HCT116 (cell line): ENCODE data around the gene TPD52L1. TPM values are rescaled to one million over a fixed set of nuclear protein-coding genes. Genes with fewer than 3 reads are reported as not detected.

ENCODE experiments used
- ATAC-seq: fragments of 200-7000 bp; cut with Tn5 transposase; 2 replicates; pipeline ENCODE4 v1.9.1; 2020; ENCODE audit warnings: mild to moderate bottlenecking, moderate library complexity
- BruUV-seq: library from RNA; stranded (reverse); fragments of 400-500 nt; replicated peaks from 2 replicates; lab custom pipeline; 2021; lab: Mats Ljungman, UMichigan
- CTCF ChIA-PET: fragments of 300-600 bp; sonication (Branson Sonifier 250); formaldehyde crosslinking; loops from one replicate; lab custom pipeline; 2021; ENCODE audit warnings: antibody characterized with exemption; lab: Charles Lee
- POLR2A ChIA-PET: fragments of 300-600, 350-600 bp; sonication (Branson Sonifier 250); formaldehyde crosslinking; loops from one replicate; lab custom pipeline; 2021; ENCODE audit warnings: antibody characterized with exemption; lab: Charles Lee
- RAD21 ChIA-PET, 2 experiments: fragments of 300-600 bp; sonication (Branson Sonifier 250); formaldehyde crosslinking; loops; one replicate each; lab custom pipeline; 2023; ENCODE audit warnings: low total read pairs in 2 of 2; ENCODE audit not compliant: uncharacterized antibody in 2 of 2, unreplicated experiment in 2 of 2, low non-redundant PET in 1 of 2; lab: Charles Lee
- DNase-seq: peaks from one replicate; pipeline ENCODE4 v3.0.0-alpha.2; 2010; ENCODE audit warnings: low read depth, low spot score
- H2AFZ ChIP-seq: fragments of 200-600 bp; shearing (Covaris generic), sonication (generic); 2 replicates; pipeline ENCODE4 v1.6.1; 2017; ENCODE audit warnings: low read depth, mixed run types, mixed read lengths, antibody characterized with exemption, low read length; ENCODE audit not compliant: poor library complexity, severe bottlenecking
- H3K27ac ChIP-seq: 2 replicates; pipeline ENCODE4 v1.5.1; 2012; ENCODE audit warnings: low read depth, low read length
- H3K27me3 ChIP-seq: fragments of 200-600 bp; sonication (generic); 2 replicates; pipeline ENCODE4 v1.6.1; 2016; ENCODE audit warnings: mixed run types, low read length, mixed read lengths; ENCODE audit not compliant: insufficient read depth
- H3K36me3 ChIP-seq, 2 experiments: fragments of 200-500 bp in 1 of 2; fragments of 200-600 bp in 1 of 2; sonication (Bioruptor generic) in 1 of 2; sonication (generic) in 1 of 2; 2 replicates each; pipeline versions ENCODE4 v1.5.1 to v1.6.1; 2014 to 2016; ENCODE audit warnings: low read length in 2 of 2, inconsistent platforms in 1 of 2, mixed read lengths in 1 of 2, mixed run types in 1 of 2; ENCODE audit not compliant: insufficient read depth in 2 of 2, control insufficient read depth in 1 of 2
- H3K4me1 ChIP-seq, 2 experiments: fragments of 200-600 bp in 1 of 2; sonication (generic) in 1 of 2; 2 replicates each; pipeline versions ENCODE4 v1.5.1 to v1.6.1; 2012 to 2017; ENCODE audit warnings: low read length in 2 of 2, inconsistent platforms in 1 of 2, mild to moderate bottlenecking in 1 of 2, mixed read lengths in 1 of 2, mixed run types in 1 of 2, moderate library complexity in 1 of 2; ENCODE audit not compliant: insufficient read depth in 2 of 2, control insufficient read depth in 1 of 2
- H3K4me2 ChIP-seq: fragments of 200-600 bp; sonication (generic); 2 replicates; pipeline ENCODE4 v1.6.1; 2017; ENCODE audit warnings: mixed run types, low read length, mixed read lengths
- H3K4me3 ChIP-seq, 2 experiments: fragments of 200-600 bp in 1 of 2; sonication (generic) in 1 of 2; replicated peaks in 1 of 2; 2 replicates each; pipeline ENCODE4 v1.5.1; 2011 to 2016; ENCODE audit warnings: low read length in 2 of 2, control low read depth in 1 of 2, low read depth in 1 of 2, mild to moderate bottlenecking in 1 of 2, mixed read lengths in 1 of 2, mixed run types in 1 of 2
- H3K79me2 ChIP-seq: fragments of 200-600 bp; sonication (generic); 2 replicates; pipeline ENCODE4 v1.6.1; 2017; ENCODE audit warnings: mild to moderate bottlenecking, mixed run types, low read length, moderate library complexity, mixed read lengths; ENCODE audit not compliant: insufficient read depth
- H3K9ac ChIP-seq: fragments of 200-600 bp; sonication (generic); 2 replicates; pipeline ENCODE4 v1.6.1; 2016; ENCODE audit warnings: low read length, mixed read lengths
- H3K9me2 ChIP-seq: fragments of 200-600 bp; sonication (generic), shearing (Covaris generic); 2 replicates; pipeline ENCODE4 v1.6.1; 2017; ENCODE audit warnings: mixed run types, mild to moderate bottlenecking, moderate library complexity; ENCODE audit not compliant: insufficient read depth
- H3K9me3 ChIP-seq, 2 experiments: fragments of 200-500 bp in 1 of 2; fragments of 200-600 bp in 1 of 2; sonication (Bioruptor generic) in 1 of 2; sonication (generic) in 1 of 2; 2 replicates each; pipeline ENCODE4 v1.6.1; 2014 to 2017; ENCODE audit warnings: low read length in 2 of 2, mixed read lengths in 2 of 2, inconsistent platforms in 1 of 2, low read depth in 1 of 2, mild to moderate bottlenecking in 1 of 2, mixed run types in 1 of 2, moderate library complexity in 1 of 2; ENCODE audit not compliant: control insufficient read depth in 1 of 2, insufficient read depth in 1 of 2
- H4K20me1 ChIP-seq: fragments of 200-600 bp; sonication (generic), shearing (Covaris generic); 2 replicates; pipeline ENCODE4 v1.6.1; 2017; ENCODE audit warnings: mixed run types, mild to moderate bottlenecking, moderate library complexity; ENCODE audit not compliant: insufficient read depth
- ATF3 ChIP-seq: IDR thresholded peaks from 2 replicates; pipeline ENCODE4 v1.6.1; 2012
- CEBPB ChIP-seq: IDR thresholded peaks from 2 replicates; pipeline ENCODE4 v1.6.1; 2012; ENCODE audit warnings: low read depth
- EGR1 ChIP-seq: IDR thresholded peaks from 2 replicates; pipeline ENCODE4 v1.6.1; 2012; ENCODE audit warnings: low read depth
- ELF1 ChIP-seq: IDR thresholded peaks from 2 replicates; pipeline ENCODE4 v1.6.1; 2012; ENCODE audit warnings: low read depth, borderline replicate concordance
- EZH2phosphoT487 ChIP-seq: fragments of 200-600 bp; IDR thresholded peaks from 2 replicates; pipeline ENCODE4 v1.6.1; 2018; ENCODE audit warnings: antibody characterized with exemption, borderline replicate concordance
- JUND ChIP-seq: IDR thresholded peaks from 2 replicates; pipeline ENCODE4 v1.6.1; 2012
- MAX ChIP-seq: IDR thresholded peaks from 2 replicates; pipeline ENCODE4 v1.6.1; 2012
- POLR2AphosphoS5 ChIP-seq: IDR thresholded peaks from 2 replicates; pipeline ENCODE4 v1.6.1; 2011; ENCODE audit warnings: mild to moderate bottlenecking, low read depth, low read length, moderate library complexity
- RAD21 ChIP-seq: IDR thresholded peaks from 2 replicates; pipeline ENCODE4 v1.6.1; 2012; ENCODE audit warnings: low read depth, mild to moderate bottlenecking
- REST ChIP-seq: IDR thresholded peaks from 2 replicates; pipeline ENCODE4 v1.6.1; 2012; ENCODE audit warnings: low read depth
- SP1 ChIP-seq: IDR thresholded peaks from 2 replicates; pipeline ENCODE4 v1.6.1; 2012; ENCODE audit warnings: low read depth
- SRF ChIP-seq: IDR thresholded peaks from 2 replicates; pipeline ENCODE4 v1.6.1; 2012; ENCODE audit warnings: low read depth
- ZFX ChIP-seq: fragments of 450-650 bp; IDR thresholded peaks from 2 replicates; pipeline ENCODE4 v1.6.1; 2017
- ZNF274 ChIP-seq: fragments of 200-500 bp; sonication (Bioruptor generic); IDR thresholded peaks from 2 replicates; pipeline ENCODE4 v1.6.1; 2014; ENCODE audit warnings: mild to moderate bottlenecking, low read depth, low read length, inconsistent platforms
- intact Hi-C: fragments of 100-400 bp; cut with micrococcal nuclease; formaldehyde crosslinking; loops from 2 replicates; pipeline ENCODE4 v1.10.0; 2022
- total RNA-seq: library from RNA; stranded (reverse); gene quantifications from one replicate; pipeline ENCODE4 v1.2.1, GENCODE V29; 2021; ENCODE audit not compliant: unreplicated experiment

The TPD52L1 gene
- total RNA-seq, 1 experiment from 2014 or later, result 64.1 TPM

- no peak overlapping the region for H3K27ac ChIP-seq
- ChIA-PET CTCF (no interaction called here), RAD21 (no interaction called here), POLR2A (no interaction called here)
- no peaks in the 10 kb centered on the region for H3K36me3 ChIP-seq
- no peaks in the 10 kb centered on the region for H3K27me3 ChIP-seq
- H2AFZ ChIP-seq, result no peak overlapping the region
- H4K20me1 ChIP-seq, result no peaks in the 10 kb centered on the region
- intact Hi-C loops, result no loop called here
- no TSS peak for BruUV-seq
- TF ChIP-seq SP1 (no peak), MAX (no peak), EZH2phosphoT487 (no peak), EGR1 (no peak), RAD21 (no peak), ZFX (no peak), REST (no peak), POLR2AphosphoS5 (no peak), ELF1 (no peak), ATF3 (no peak), ZNF274 (no peak), JUND (no peak), SRF (no peak), CEBPB (no peak)
- H3K9ac ChIP-seq, result no peak overlapping the region
- H3K79me2 ChIP-seq, result no peaks in the 10 kb centered on the region
- no peak for DNase-seq
- no peak for ATAC-seq
- no peak overlapping the region for H3K4me2 ChIP-seq
- H3K4me3 ChIP-seq, result no peak overlapping the region
- no peaks in the 10 kb centered on the region for H3K9me2 ChIP-seq
- no peaks in the 10 kb centered on the region for H3K4me1 ChIP-seq
- no peaks in the 10 kb centered on the region for H3K9me3 ChIP-seq
These were observed 70.8 kb downstream of the TPD52L1 start for GRCh38 chr6:125224231-125224861.
